K562 (cell line): ENCODE results near the gene ABAT. TPM values are rescaled to one million over a fixed set of nuclear protein-coding genes. Genes with fewer than 3 reads are reported as not detected.

Source experiments
- DDX20 ChIP-seq: fragments of 450-650 bp; IDR thresholded peaks from 2 replicates; pipeline ENCODE4 v1.6.1; 2016; ENCODE audit warnings: missing genetic modification characterization, low read depth, mild to moderate bottlenecking, missing compliant biosample characterization, moderate library complexity
- GABPB2 ChIP-seq: fragments of 250-450 bp; sonication (Bioruptor Pico); conservative IDR thresholded peaks from 2 replicates; pipeline ENCODE4 v1.5.1; 2021; ENCODE audit warnings: mild to moderate bottlenecking
- NELFE ChIP-seq: IDR thresholded peaks from 2 replicates; pipeline ENCODE4 v1.6.1; 2011; ENCODE audit warnings: mild to moderate bottlenecking; ENCODE audit not compliant: insufficient read depth, insufficient read length
- PRPF4 ChIP-seq: fragments of 200-400 bp; formaldehyde crosslinking; IDR thresholded peaks from one replicate; pipeline ENCODE4 v1.6.1; 2017; ENCODE audit warnings: low read length, low read depth, mild to moderate bottlenecking; ENCODE audit not compliant: insufficient read depth, poor library complexity, severe bottlenecking
- RERE ChIP-seq: sonication (generic); formaldehyde crosslinking; IDR thresholded peaks from 2 replicates; pipeline ENCODE4 v1.8.0; 2023; ENCODE audit warnings: missing genetic modification reagents, mild to moderate bottlenecking, borderline replicate concordance
- TCF3 ChIP-seq: sonication (generic); formaldehyde crosslinking; IDR thresholded peaks from 2 replicates; pipeline ENCODE4 v1.4.0; 2020; ENCODE audit warnings: mild to moderate bottlenecking, missing genetic modification reagents
- ZBTB49 ChIP-seq: sonication (generic); formaldehyde crosslinking; IDR thresholded peaks from 2 replicates; pipeline ENCODE4 v1.8.0; 2022; ENCODE audit warnings: missing genetic modification reagents, mild to moderate bottlenecking, borderline replicate concordance
- ZBTB5 ChIP-seq: fragments of 450-650 bp; IDR thresholded peaks from 2 replicates; pipeline ENCODE4 v1.6.1; 2017; ENCODE audit warnings: antibody characterized with exemption
- ZNF23 ChIP-seq: fragments of 250-450 bp; sonication (Bioruptor Pico); IDR thresholded peaks from 2 replicates; pipeline ENCODE4 v1.4.0; 2020; ENCODE audit warnings: mild to moderate bottlenecking
- ZNF592 ChIP-seq: fragments of 450-650 bp; IDR thresholded peaks from 2 replicates; pipeline ENCODE4 v1.6.1; 2017; ENCODE audit warnings: antibody characterized with exemption, mild to moderate bottlenecking
- polyA plus RNA-seq, 8 experiments: library from polyadenylated mRNA; depleted of rRNA in 4 of 8; stranded (reverse) in 5 of 8; unstranded in 3 of 8; fragments of >200 nt; fragmentation: Nextera tagmentation in 2 of 8; fragmentation: Illumina TruSeq in 1 of 8; extraction: Ambion mirVana in 2 of 8; extraction: Trizol in 1 of 8; gene quantifications; 2 replicates each; pipeline versions ENCODE4 v1.2.1 to v1.2.3, GENCODE V29; 2011 to 2014; ENCODE audit warnings: inconsistent platforms in 1 of 8, missing spikeins in 1 of 8
- total RNA-seq, 7 experiments: library from RNA; depleted of rRNA in 6 of 7; stranded (reverse); fragments of >200 nt in 6 of 7; fragmentation: Illumina TruSeq in 2 of 7; extraction: Trizol in 2 of 7; gene quantifications; 2 replicates each; pipeline versions ENCODE4 v1.2.1 to v1.2.3, GENCODE V29; 2011 to 2021; ENCODE audit warnings: low replicate concordance in 1 of 7

Gene ABAT
- total and polyA plus RNA-seq, 9 of the 15 experiments (the other 6 are each of a cell fraction or from before 2014, with no cell fraction given) = 0.01 to 0.49 (median 0.10) TPM

DNA sequence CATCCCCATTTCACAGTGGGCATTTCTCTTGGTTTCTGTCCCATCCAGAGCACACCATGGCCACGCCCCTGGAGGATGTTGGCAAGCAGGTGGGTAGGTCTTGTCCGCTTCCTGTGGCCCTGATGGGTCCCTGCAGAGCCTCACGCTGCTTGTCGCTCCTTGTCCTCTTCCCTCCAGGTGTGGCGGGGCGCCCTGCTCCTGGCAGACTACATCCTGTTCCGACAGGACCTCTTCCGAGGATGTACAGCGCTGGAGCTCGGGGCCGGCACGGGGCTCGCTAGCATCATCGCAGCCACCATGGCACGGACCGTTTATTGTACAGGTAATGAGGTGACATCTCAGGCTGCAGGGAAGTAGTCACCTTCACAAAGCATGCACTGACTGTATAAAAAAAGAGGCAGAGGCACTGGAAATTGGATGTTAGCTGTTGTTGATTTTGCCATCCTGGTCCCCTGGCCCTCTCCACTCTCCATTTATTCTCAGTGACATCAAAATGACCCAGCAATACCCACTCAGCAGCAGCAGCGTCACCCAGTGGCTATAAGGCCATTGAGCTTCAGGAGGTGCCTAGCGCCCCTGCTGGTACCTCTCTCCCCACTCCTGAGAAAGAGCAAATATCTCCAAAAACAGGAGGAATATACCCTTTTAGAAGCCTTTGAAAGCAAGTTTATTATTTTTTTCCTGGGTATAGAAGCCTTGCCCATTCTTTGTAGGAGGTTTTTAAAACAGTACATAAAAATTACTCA lies 39.3 kb upstream of the ABAT start (continued):
- TF ChIP-seq RERE (CRISPR knock-in tag) = no peak
- TF ChIP-seq PRPF4 = no peak
- TF ChIP-seq NELFE = no peak
- TF ChIP-seq TCF3 (CRISPR knock-in tag) = no peak
- no peak for TF ChIP-seq ZBTB49 (CRISPR knock-in tag)
- no peak for TF ChIP-seq DDX20 (tag)
- peak; percentile 69; the same call in 1 of the 2 replicates for TF ChIP-seq ZNF592
- TF ChIP-seq ZNF23 (CRISPR knock-in tag) = no peak
- no peak for TF ChIP-seq ZBTB5
- TF ChIP-seq GABPB2 (CRISPR knock-in tag) = no peak
